Endothelial cell of umbilical vein (primary cell): Measurements from ENCODE around the gene PTPRZ1. TPM values are rescaled to one million over a fixed set of nuclear protein-coding genes. Genes with fewer than 3 reads are reported as not detected.

Experiments
- BruUV-seq: library from RNA; stranded (reverse); fragments of 400-500 nt; replicated peaks from 2 replicates; lab custom pipeline; 2021; lab: Mats Ljungman, UMichigan
- CTCF ChIA-PET: fragments of 300-600, 350-600 bp; sonication (Branson Sonifier 250); formaldehyde crosslinking; loops from one replicate; lab custom pipeline; 2021; ENCODE audit warnings: antibody characterized with exemption, inconsistent platforms; lab: Charles Lee
- POLR2A ChIA-PET: fragments of 300-600, 350-600 bp; sonication (Branson Sonifier 250); formaldehyde crosslinking; loops from one replicate; lab custom pipeline; 2021; ENCODE audit warnings: antibody characterized with exemption, inconsistent platforms; lab: Charles Lee
- DNase-seq: peaks from one replicate; pipeline ENCODE4 v3.0.0-alpha.2; 2011; ENCODE audit warnings: low read depth, low spot score
- FAIRE-seq: peaks from 2 replicates; lab custom pipeline; 2011; peaks lifted over from hg19 to GRCh38; lab: Jason Lieb, UNC
- H2AFZ ChIP-seq: 2 replicates; pipeline ENCODE4 v1.6.0; 2012; ENCODE audit warnings: low read depth, low read length, control low read depth, inconsistent platforms
- H3K27ac ChIP-seq: 2 replicates; pipeline ENCODE4 v1.5.1; 2011; ENCODE audit warnings: low read depth, mild to moderate bottlenecking, control low read depth, low read length, moderate library complexity; ENCODE audit not compliant: insufficient read depth
- H3K27me3 ChIP-seq, 2 experiments: 2 replicates each; pipeline versions ENCODE4 v1.6.0 to v1.6.1; 2011; ENCODE audit warnings: low read length in 2 of 2, mixed read lengths in 1 of 2; ENCODE audit not compliant: control insufficient read depth in 2 of 2, insufficient read depth in 2 of 2
- H3K36me3 ChIP-seq, 2 experiments: 2 replicates in 1 of 2; 3 replicates in 1 of 2; pipeline ENCODE4 v1.5.1; 2011; ENCODE audit warnings: low read length in 2 of 2, mild to moderate bottlenecking in 1 of 2, moderate library complexity in 1 of 2; ENCODE audit not compliant: control insufficient read depth in 2 of 2, insufficient read depth in 2 of 2; ENCODE audit errors: extremely low read depth in 1 of 2
- H3K4me1 ChIP-seq: 3 replicates; pipeline ENCODE4 v1.5.1; 2011; ENCODE audit warnings: mild to moderate bottlenecking, low read length; ENCODE audit not compliant: control insufficient read depth, insufficient read depth; ENCODE audit errors: extremely low read depth
- H3K4me2 ChIP-seq: 2 replicates; pipeline ENCODE4 v1.6.1; 2011; ENCODE audit warnings: low read length, control low read depth, mixed read lengths; ENCODE audit not compliant: insufficient read depth
- H3K4me3 ChIP-seq, 3 experiments: fragments of 200-600 bp in 1 of 3; sonication (generic), shearing (Covaris generic) in 1 of 3; replicated peaks in 1 of 3; 2 replicates each; pipeline ENCODE4 v1.5.1; 2011 to 2016; ENCODE audit warnings: control low read depth in 3 of 3, low read length in 3 of 3, mild to moderate bottlenecking in 2 of 3, inconsistent platforms in 1 of 3, low read depth in 1 of 3, moderate library complexity in 1 of 3; ENCODE audit not compliant: insufficient read depth in 1 of 3
- H3K79me2 ChIP-seq: 2 replicates; pipeline ENCODE4 v1.6.0; 2012; ENCODE audit warnings: low read length, inconsistent platforms; ENCODE audit not compliant: control insufficient read depth, insufficient read depth
- H3K9ac ChIP-seq: replicated peaks from 2 replicates; pipeline ENCODE3; 2011; ENCODE audit warnings: low read length, control low read depth; ENCODE audit not compliant: insufficient read depth; ENCODE audit errors: extremely low read depth
- H3K9me1 ChIP-seq: replicated peaks from 3 replicates; pipeline ENCODE4 v1.6.0; 2011; ENCODE audit warnings: mild to moderate bottlenecking, low read length; ENCODE audit not compliant: control insufficient read depth, insufficient read depth; ENCODE audit errors: extremely low read depth
- H3K9me3 ChIP-seq: replicated peaks from 2 replicates; pipeline ENCODE4 v1.5.1; 2012; ENCODE audit warnings: low read length, inconsistent platforms; ENCODE audit not compliant: control insufficient read depth, insufficient read depth
- H4K20me1 ChIP-seq: replicated peaks from 2 replicates; pipeline ENCODE3; 2011; ENCODE audit warnings: mild to moderate bottlenecking, low read length; ENCODE audit not compliant: control insufficient read depth, insufficient read depth; ENCODE audit errors: extremely low read depth
- EZH2 ChIP-seq: IDR thresholded peaks from 2 replicates; pipeline ENCODE4 v1.6.1; 2012; ENCODE audit warnings: borderline replicate concordance, low read depth, mild to moderate bottlenecking, moderate library complexity, low read length, inconsistent platforms; ENCODE audit not compliant: severe bottlenecking
- FOS ChIP-seq: IDR thresholded peaks from 2 replicates; pipeline ENCODE4 v1.6.1; 2011; ENCODE audit warnings: mild to moderate bottlenecking, low read length, moderate library complexity, borderline replicate concordance; ENCODE audit not compliant: insufficient read depth
- GATA2 ChIP-seq: IDR thresholded peaks from 2 replicates; pipeline ENCODE4 v1.7.0; 2011; ENCODE audit warnings: low read depth, mild to moderate bottlenecking, moderate library complexity, mixed read lengths, low read length; ENCODE audit not compliant: insufficient read length, insufficient read depth
- JUN ChIP-seq: IDR thresholded peaks from 2 replicates; pipeline ENCODE4 v1.6.1; 2011; ENCODE audit warnings: borderline replicate concordance, low read depth; ENCODE audit not compliant: insufficient read length, insufficient read depth
- MYC ChIP-seq: IDR thresholded peaks from one replicate; pipeline ENCODE4 v1.6.1; 2011; ENCODE audit warnings: mild to moderate bottlenecking, low read depth, low read length
- POLR2A ChIP-seq: IDR thresholded peaks from 2 replicates; pipeline ENCODE4 v1.6.1; 2012; ENCODE audit warnings: low read depth, mild to moderate bottlenecking, control low read depth, low read length
- POLR2AphosphoS5 ChIP-seq: IDR thresholded peaks from 2 replicates; pipeline ENCODE4 v1.6.1; 2012; ENCODE audit warnings: low read depth, mild to moderate bottlenecking, control low read depth, low read length, moderate library complexity; ENCODE audit not compliant: insufficient read depth
- dilution Hi-C: fragments of 300-500 bp; cut with MboI; formaldehyde crosslinking; loops from one replicate; pipeline ENCODE4 v1.15.0; 2019; ENCODE audit warnings: low sequenced_read_pairs; ENCODE audit not compliant: extremely low pct_ligation_motif_present
- intact Hi-C: fragments of 100-400 bp; cut with micrococcal nuclease; formaldehyde crosslinking; loops from one replicate; pipeline ENCODE4 v1.10.0; 2022
- polyA plus RNA-seq, 4 experiments: library from polyadenylated mRNA; depleted of rRNA in 3 of 4; stranded (reverse) in 3 of 4; unstranded in 1 of 4; fragments of >200 nt; gene quantifications; 2 replicates each; pipeline versions ENCODE4 v1.2.1 to v1.2.3, GENCODE V29; 2011 to 2012; ENCODE audit warnings: missing spikeins in 1 of 4
- total RNA-seq: library from RNA; stranded (reverse); gene quantifications from 2 replicates; pipeline ENCODE4 v1.2.3, GENCODE V29; 2021
- TF ChIP-seq, protein P1 (sequence below): IDR thresholded peaks from 2 replicates; pipeline ENCODE4 v1.6.1; 2011; ENCODE audit not compliant: insufficient read depth, insufficient read length
- TF ChIP-seq, protein P2 (sequence below), 2 donors: IDR thresholded peaks; 1 replicate in 1 of 2; 2 replicates in 1 of 2; pipeline ENCODE4 v1.5.1; 2011; ENCODE audit warnings: low read length in 2 of 2, mild to moderate bottlenecking in 2 of 2, moderate library complexity in 2 of 2, control low read depth in 1 of 2, inconsistent platforms in 1 of 2, low read depth in 1 of 2; ENCODE audit not compliant: insufficient read depth in 1 of 2; ENCODE audit errors: extremely low read depth in 1 of 2

The PTPRZ1 gene
- total and polyA plus RNA-seq, 2 donors (not counting 3 experiments of a cell fraction or from before 2014, with no cell fraction given): 0.07 TPM; not detected in 1

GRCh38 chr7:121914676-121915279 lies 41.8 kb downstream of the PTPRZ1 start:
- TF ChIP-seq, protein P1, sequence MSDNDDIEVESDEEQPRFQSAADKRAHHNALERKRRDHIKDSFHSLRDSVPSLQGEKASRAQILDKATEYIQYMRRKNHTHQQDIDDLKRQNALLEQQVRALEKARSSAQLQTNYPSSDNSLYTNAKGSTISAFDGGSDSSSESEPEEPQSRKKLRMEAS: no peak
- TF ChIP-seq EZH2: no peak
- no peak for TF ChIP-seq MYC
- TF ChIP-seq POLR2A: no peak
- TF ChIP-seq POLR2AphosphoS5: no peak
- TF ChIP-seq, protein P2, sequence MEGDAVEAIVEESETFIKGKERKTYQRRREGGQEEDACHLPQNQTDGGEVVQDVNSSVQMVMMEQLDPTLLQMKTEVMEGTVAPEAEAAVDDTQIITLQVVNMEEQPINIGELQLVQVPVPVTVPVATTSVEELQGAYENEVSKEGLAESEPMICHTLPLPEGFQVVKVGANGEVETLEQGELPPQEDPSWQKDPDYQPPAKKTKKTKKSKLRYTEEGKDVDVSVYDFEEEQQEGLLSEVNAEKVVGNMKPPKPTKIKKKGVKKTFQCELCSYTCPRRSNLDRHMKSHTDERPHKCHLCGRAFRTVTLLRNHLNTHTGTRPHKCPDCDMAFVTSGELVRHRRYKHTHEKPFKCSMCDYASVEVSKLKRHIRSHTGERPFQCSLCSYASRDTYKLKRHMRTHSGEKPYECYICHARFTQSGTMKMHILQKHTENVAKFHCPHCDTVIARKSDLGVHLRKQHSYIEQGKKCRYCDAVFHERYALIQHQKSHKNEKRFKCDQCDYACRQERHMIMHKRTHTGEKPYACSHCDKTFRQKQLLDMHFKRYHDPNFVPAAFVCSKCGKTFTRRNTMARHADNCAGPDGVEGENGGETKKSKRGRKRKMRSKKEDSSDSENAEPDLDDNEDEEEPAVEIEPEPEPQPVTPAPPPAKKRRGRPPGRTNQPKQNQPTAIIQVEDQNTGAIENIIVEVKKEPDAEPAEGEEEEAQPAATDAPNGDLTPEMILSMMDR (IDR thresholded peaks at IDR 0.05; ENCODE audit: extremely low read depth in 1 of 2, insufficient read depth in 1 of 2, low read depth in 1 of 2, low read length in 2 of 2): no peak
- no peak for TF ChIP-seq JUN
- no peak for TF ChIP-seq GATA2
- no peak for TF ChIP-seq FOS
- Histone ChIP-seq H3K4me3 (no peak overlapping the region), H3K4me1 (no peaks in the 10 kb centered on the region), H3K9me3 (no peaks in the 10 kb centered on the region), H4K20me1 (no peaks in the 10 kb centered on the region), H3K4me2 (no peak overlapping the region), H3K79me2 (no peaks in the 10 kb centered on the region), H3K27me3 (no peaks in the 10 kb centered on the region), H3K36me3 (no peaks in the 10 kb centered on the region), H3K9ac (no peak overlapping the region), H2AFZ (no peak overlapping the region), H3K9me1 (no peaks in the 10 kb centered on the region), H3K27ac (no peak overlapping the region)
- dilution Hi-C loops (no loop called here), intact Hi-C loops (no loop called here)
- no peak for DNase-seq
- BruUV-seq: no TSS peak
- ChIA-PET POLR2A (no interaction called here), CTCF (no interaction called here)
- no peak for FAIRE-seq
